GM12878 (cell line): ENCODE measurements around the gene UBE2J2. TPM values are rescaled to one million over a fixed set of nuclear protein-coding genes. Genes with fewer than 3 reads are reported as not detected.

Experiments
- BACH1 ChIP-seq: fragments of 450-650 bp; IDR thresholded peaks from 2 replicates; pipeline ENCODE4 v1.6.1; 2017; ENCODE audit warnings: mild to moderate bottlenecking, borderline replicate concordance
- BHLHE40 ChIP-seq, 2 experiments: fragments of 450-650 bp in 1 of 2; IDR thresholded peaks; 2 replicates each; pipeline ENCODE4 v1.6.1; 2011 to 2017; ENCODE audit warnings: low read depth in 2 of 2, borderline replicate concordance in 1 of 2, improper control_type of control experiment in 1 of 2, low read length in 1 of 2, mild to moderate bottlenecking in 1 of 2
- CBX5 ChIP-seq: sonication (generic); IDR thresholded peaks from 2 replicates; pipeline ENCODE4 v1.6.1; 2016; ENCODE audit warnings: low read depth, moderate library complexity, mild to moderate bottlenecking, inconsistent platforms
- CHD2 ChIP-seq: IDR thresholded peaks from 2 replicates; pipeline ENCODE4 v1.6.1; 2011; ENCODE audit warnings: low read depth, low read length, improper control_type of control experiment, borderline replicate concordance
- FOXK2 ChIP-seq: fragments of 450-650 bp; IDR thresholded peaks from 2 replicates; pipeline ENCODE4 v1.6.1; 2017; ENCODE audit warnings: mild to moderate bottlenecking, moderate library complexity
- HDAC2 ChIP-seq: fragments of 200-600 bp; sonication (generic); IDR thresholded peaks from 2 replicates; pipeline ENCODE4 v1.6.1; 2017
- IKZF1 ChIP-seq: fragments of 450-650 bp; conservative IDR thresholded peaks from 2 replicates; pipeline ENCODE4 v1.6.1; 2017; ENCODE audit warnings: antibody characterized with exemption, mild to moderate bottlenecking
- NBN ChIP-seq: fragments of 450-650 bp; IDR thresholded peaks from 2 replicates; pipeline ENCODE4 v1.6.1; 2016
- NR2F1 ChIP-seq: fragments of 450-650 bp; conservative IDR thresholded peaks from 2 replicates; pipeline ENCODE4 v1.6.1; 2017; ENCODE audit warnings: mild to moderate bottlenecking
- POLR2AphosphoS5 ChIP-seq: IDR thresholded peaks from 2 replicates; pipeline ENCODE4 v1.6.1; 2011; ENCODE audit warnings: mild to moderate bottlenecking, low read length, inconsistent platforms
- RBBP5 ChIP-seq: fragments of 200-600 bp; sonication (generic); conservative IDR thresholded peaks from 2 replicates; pipeline ENCODE4 v1.6.1; 2016
- SMARCA5 ChIP-seq: fragments of 450-650 bp; IDR thresholded peaks from 2 replicates; pipeline ENCODE4 v1.6.1; 2017; ENCODE audit warnings: mild to moderate bottlenecking
- SUPT20H ChIP-seq: IDR thresholded peaks from 2 replicates; pipeline ENCODE4 v1.6.1; 2011; ENCODE audit warnings: low read depth, mild to moderate bottlenecking, low read length, moderate library complexity, borderline replicate concordance; ENCODE audit not compliant: control insufficient read depth
- TARDBP ChIP-seq: IDR thresholded peaks from 2 replicates; pipeline ENCODE4 v1.6.1; 2016; ENCODE audit warnings: borderline replicate concordance
- TCF12 ChIP-seq: IDR thresholded peaks from 2 replicates; pipeline ENCODE4 v1.6.1; 2011; ENCODE audit warnings: low read depth, mild to moderate bottlenecking, low read length
- USF1 ChIP-seq: IDR thresholded peaks from 2 replicates; pipeline ENCODE4 v1.6.1; 2011; ENCODE audit warnings: borderline replicate concordance, low read depth, mild to moderate bottlenecking, moderate library complexity, mixed read lengths, low read length; ENCODE audit not compliant: insufficient read depth; ENCODE audit errors: extremely low read length
- YBX1 ChIP-seq: fragments of 450-650 bp; IDR thresholded peaks from 2 replicates; pipeline ENCODE4 v1.6.1; 2016; ENCODE audit warnings: antibody characterized with exemption
- ZBTB4 ChIP-seq: fragments of 450-650 bp; formaldehyde crosslinking; IDR thresholded peaks from 2 replicates; pipeline ENCODE4 v1.4.0; 2022; ENCODE audit warnings: mild to moderate bottlenecking, moderate library complexity
- ZNF384 ChIP-seq: IDR thresholded peaks from 2 replicates; pipeline ENCODE4 v1.6.1; 2012; ENCODE audit warnings: low read depth, mild to moderate bottlenecking, low read length, improper control_type of control experiment, borderline replicate concordance
- ZNF622 ChIP-seq: fragments of 450-650 bp; IDR thresholded peaks from 2 replicates; pipeline ENCODE4 v1.6.1; 2017; ENCODE audit warnings: mild to moderate bottlenecking, inconsistent platforms
- polyA plus RNA-seq, 11 experiments: library from polyadenylated mRNA; depleted of rRNA in 4 of 11; unstranded in 6 of 11; stranded (reverse) in 5 of 11; fragments of >200 nt; fragmentation: Nextera tagmentation in 4 of 11; fragmentation: Illumina TruSeq in 1 of 11; extraction: Ambion mirVana in 4 of 11; extraction: Trizol in 1 of 11; gene quantifications; 1 replicate in 1 of 11; 2 replicates in 10 of 11; pipeline versions ENCODE4 v1.2.1 to v1.2.3, GENCODE V29; 2011 to 2016; ENCODE audit warnings: inconsistent platforms in 2 of 11, missing spikeins in 2 of 11, low read depth in 1 of 11
- total RNA-seq, 4 experiments: library from RNA; depleted of rRNA in 3 of 4; stranded (reverse); fragments of >200 nt in 3 of 4; fragmentation: Illumina TruSeq in 1 of 4; extraction: Trizol in 1 of 4; gene quantifications; 2 replicates each; pipeline versions ENCODE4 v1.2.1 to v1.2.3, GENCODE V29; 2013 to 2021
- TF ChIP-seq, protein P1 (sequence below): fragments of 450-650 bp; IDR thresholded peaks from 2 replicates; pipeline ENCODE4 v1.6.1; 2016; ENCODE audit warnings: mild to moderate bottlenecking
- TF ChIP-seq, protein P2 (sequence below): fragments of 450-650 bp; IDR thresholded peaks from 2 replicates; pipeline ENCODE4 v1.6.1; 2016; ENCODE audit warnings: mild to moderate bottlenecking
- TF ChIP-seq, protein P3 (sequence below): fragments of 450-650 bp; IDR thresholded peaks from 2 replicates; pipeline ENCODE4 v1.6.1; 2017; ENCODE audit warnings: antibody characterized with exemption, mild to moderate bottlenecking, moderate library complexity

Gene UBE2J2
- total and polyA plus RNA-seq, 10 of the 15 experiments (the other 5 are each of a cell fraction or from before 2014, with no cell fraction given), result 0.72 to 70.5 (median 49.2) TPM

- TF ChIP-seq ZBTB4 (no peak), YBX1 (no peak), NR2F1 (no peak), SUPT20H (no peak), CBX5 (no peak), BHLHE40 (IDR thresholded peaks at IDR 0.05; ENCODE audit: borderline replicate concordance in 1 of 2, low read depth in 2 of 2, low read length in 1 of 2) (peak in 1 of 2 experiments; percentile 64; a peak in 2 of 4 replicates), ZNF622 (no peak), POLR2AphosphoS5 (no peak), FOXK2 (no peak), NBN (no peak), SMARCA5 (no peak), USF1 (peak; percentile 48), IKZF1 (no peak), HDAC2 (no peak), TARDBP (no peak), CHD2 (no peak), BACH1 (no peak), TCF12 (no peak), RBBP5 (no peak), ZNF384 (no peak)
- TF ChIP-seq, protein P1, sequence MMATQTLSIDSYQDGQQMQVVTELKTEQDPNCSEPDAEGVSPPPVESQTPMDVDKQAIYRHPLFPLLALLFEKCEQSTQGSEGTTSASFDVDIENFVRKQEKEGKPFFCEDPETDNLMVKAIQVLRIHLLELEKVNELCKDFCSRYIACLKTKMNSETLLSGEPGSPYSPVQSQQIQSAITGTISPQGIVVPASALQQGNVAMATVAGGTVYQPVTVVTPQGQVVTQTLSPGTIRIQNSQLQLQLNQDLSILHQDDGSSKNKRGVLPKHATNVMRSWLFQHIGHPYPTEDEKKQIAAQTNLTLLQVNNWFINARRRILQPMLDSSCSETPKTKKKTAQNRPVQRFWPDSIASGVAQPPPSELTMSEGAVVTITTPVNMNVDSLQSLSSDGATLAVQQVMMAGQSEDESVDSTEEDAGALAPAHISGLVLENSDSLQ, result no peak
- TF ChIP-seq, protein P2, sequence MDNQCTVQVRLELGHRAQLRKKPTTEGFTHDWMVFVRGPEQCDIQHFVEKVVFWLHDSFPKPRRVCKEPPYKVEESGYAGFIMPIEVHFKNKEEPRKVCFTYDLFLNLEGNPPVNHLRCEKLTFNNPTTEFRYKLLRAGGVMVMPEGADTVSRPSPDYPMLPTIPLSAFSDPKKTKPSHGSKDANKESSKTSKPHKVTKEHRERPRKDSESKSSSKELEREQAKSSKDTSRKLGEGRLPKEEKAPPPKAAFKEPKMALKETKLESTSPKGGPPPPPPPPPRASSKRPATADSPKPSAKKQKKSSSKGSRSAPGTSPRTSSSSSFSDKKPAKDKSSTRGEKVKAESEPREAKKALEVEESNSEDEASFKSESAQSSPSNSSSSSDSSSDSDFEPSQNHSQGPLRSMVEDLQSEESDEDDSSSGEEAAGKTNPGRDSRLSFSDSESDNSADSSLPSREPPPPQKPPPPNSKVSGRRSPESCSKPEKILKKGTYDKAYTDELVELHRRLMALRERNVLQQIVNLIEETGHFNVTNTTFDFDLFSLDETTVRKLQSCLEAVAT, result no peak
- TF ChIP-seq, protein P3, sequence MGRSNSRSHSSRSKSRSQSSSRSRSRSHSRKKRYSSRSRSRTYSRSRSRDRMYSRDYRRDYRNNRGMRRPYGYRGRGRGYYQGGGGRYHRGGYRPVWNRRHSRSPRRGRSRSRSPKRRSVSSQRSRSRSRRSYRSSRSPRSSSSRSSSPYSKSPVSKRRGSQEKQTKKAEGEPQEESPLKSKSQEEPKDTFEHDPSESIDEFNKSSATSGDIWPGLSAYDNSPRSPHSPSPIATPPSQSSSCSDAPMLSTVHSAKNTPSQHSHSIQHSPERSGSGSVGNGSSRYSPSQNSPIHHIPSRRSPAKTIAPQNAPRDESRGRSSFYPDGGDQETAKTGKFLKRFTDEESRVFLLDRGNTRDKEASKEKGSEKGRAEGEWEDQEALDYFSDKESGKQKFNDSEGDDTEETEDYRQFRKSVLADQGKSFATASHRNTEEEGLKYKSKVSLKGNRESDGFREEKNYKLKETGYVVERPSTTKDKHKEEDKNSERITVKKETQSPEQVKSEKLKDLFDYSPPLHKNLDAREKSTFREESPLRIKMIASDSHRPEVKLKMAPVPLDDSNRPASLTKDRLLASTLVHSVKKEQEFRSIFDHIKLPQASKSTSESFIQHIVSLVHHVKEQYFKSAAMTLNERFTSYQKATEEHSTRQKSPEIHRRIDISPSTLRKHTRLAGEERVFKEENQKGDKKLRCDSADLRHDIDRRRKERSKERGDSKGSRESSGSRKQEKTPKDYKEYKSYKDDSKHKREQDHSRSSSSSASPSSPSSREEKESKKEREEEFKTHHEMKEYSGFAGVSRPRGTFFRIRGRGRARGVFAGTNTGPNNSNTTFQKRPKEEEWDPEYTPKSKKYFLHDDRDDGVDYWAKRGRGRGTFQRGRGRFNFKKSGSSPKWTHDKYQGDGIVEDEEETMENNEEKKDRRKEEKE, result no peak
These were observed 41.4 kb downstream of the UBE2J2 start, which contains the start of gene B3GALT6 (continued) for GRCh38 chr1:1232208-1232795.
